HG02885 (cell line): ENCODE measurements around the gene HLA-DMA.
"Not testable (repeated sequence)": the region's sequence is repeated elsewhere in the genome, so short reads cannot be mapped to it uniquely, and the experiment has no call there.

Experiments
- ATAC-seq: cut with Tn5 transposase; IDR thresholded peaks from one replicate; pipeline ENCODE4 v1.9.1; 2021; ENCODE audit warnings: mild to moderate bottlenecking; ENCODE audit not compliant: unreplicated experiment, poor library complexity

The HLA-DMA gene

DNA sequence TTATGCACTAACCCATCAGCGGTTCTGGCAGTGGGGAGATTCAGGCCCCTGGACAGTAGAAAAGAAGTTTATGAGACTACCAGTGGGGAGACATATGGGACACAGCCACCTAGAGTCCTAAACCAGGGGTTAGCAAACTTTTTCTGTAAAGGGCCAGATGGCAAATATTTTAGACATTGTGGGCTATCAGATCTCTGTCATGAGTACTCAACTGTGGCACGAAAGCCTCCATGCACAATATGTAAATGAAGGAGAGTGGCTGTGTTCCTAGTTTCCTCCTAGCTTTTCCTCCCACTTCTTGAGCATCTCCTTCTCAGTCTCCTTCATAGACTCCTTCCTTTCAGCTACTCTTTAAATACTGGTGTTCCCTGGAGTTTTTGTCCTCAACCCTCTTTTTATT is 3.3 kb upstream of the HLA-DMA start:
- no peak for ATAC-seq

DNA sequence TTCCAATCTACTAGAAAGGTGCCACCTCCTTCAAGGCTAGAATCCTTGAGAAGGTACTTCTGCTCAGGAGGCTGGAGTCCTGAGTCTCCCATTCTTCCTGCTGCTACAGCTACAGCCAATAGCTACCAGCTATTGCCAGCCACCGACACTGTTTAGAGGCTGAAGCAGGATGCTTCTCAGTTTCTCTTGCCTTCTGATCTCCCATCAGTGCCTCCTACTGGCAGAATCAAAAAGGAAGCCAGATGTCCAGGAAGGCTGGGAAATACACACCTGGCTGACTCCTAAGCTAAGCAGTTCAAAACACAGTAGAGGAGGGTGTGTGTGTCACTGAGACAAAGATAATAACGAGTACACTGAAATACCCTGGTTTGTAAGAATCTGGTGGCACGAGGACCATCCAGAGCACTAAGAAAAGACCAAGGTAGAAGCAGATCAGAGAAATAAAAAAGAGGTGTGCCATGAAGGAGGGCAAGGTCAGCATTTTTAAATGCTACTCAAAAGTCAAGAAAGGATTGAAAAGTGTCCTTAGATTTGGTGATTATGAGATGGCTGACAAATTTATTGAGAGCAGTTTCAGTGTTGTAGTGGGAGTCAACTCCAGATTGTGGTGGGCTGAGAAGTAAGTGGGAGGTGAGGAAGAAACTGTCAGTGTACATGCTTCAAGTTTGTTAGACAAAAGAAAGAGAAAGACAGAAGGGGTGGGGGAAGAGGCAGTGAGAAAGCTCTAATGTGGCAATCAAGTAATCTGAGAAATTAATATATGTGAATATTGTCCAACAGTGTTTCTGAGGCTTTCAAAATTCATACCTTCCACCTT is 2.3 kb upstream of the HLA-DMA start:
- no peak for ATAC-seq

DNA sequence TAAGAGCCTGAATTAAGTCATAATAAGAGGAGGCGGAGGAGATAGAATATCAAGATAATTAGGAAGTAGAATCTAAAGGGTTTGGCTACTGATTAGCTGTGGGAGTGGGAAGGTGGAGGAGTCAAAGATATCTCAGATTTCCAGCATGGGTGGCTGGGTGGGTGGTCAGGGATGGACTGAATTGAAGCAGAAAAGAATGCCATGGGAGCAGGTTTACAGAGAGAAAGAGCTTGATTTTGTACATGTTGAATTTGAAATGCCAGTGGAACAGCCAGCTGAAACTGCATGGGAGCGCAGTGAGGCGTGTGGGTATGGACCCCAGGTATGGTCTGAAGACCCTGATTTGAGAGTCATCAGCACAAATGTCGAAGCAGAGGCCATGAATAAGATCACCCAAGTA is 1.4 kb upstream of the HLA-DMA start:
- ATAC-seq, result no peak

DNA sequence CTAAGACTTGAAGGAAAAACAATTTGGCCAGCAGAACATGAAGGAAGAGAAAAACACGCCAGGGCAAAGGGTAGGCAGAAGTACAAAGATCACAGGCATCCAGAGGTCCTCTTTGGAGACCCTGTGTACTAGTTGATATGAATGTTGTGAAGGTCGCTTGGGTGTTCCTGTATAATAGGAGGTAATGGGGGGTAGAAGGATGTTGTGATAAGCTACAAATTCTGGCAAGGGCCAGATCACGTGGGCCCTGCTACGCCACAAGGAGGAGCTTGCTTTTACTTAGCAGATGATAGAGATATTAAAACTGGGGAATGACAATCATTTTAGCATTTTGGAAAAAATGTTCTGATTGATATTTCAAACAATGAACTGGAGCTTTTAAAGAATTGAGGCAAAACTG is 878 bp upstream of the HLA-DMA start:
- no peak for ATAC-seq

DNA sequence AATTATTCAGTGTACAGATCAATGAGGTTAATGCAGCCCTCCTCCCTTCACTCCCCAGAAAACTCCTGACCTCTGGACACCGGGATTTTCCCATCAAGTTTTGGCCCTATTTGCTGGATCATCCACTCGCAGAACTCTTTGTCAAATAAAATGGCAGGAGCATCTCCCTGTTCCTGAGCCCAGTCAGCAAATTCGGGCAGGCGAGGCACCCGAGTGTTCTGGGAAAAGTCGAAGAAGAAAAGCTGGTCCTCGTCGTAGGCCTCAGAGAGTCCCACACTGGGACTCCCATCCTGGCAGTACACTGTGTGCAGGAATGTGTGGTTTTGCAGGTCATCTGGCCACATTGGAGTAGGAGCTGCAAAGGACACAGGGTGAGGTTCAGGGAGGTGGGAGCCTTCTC is 2.4 kb downstream of the HLA-DMA start:
- ATAC-seq, result no peak

DNA sequence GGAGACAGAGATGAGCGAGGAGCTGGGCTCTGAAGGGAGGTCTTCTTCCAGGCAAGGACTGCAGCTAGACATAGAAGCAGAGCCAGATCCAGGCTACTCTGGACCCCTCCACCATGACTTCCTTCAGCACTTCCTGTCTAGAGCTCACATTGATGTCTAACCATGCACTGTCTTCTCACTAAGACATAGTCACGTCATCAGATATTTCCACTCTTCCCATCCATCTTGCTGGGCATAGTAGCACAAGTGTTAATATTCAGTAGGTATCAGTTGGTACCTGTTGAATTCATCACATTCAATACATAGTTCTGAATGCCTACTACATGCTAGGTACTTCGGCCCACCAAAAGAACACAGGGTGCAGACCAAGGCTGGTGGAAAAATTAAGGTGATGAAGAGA is 2.9 kb downstream of the HLA-DMA start:
- ATAC-seq, result no peak

DNA sequence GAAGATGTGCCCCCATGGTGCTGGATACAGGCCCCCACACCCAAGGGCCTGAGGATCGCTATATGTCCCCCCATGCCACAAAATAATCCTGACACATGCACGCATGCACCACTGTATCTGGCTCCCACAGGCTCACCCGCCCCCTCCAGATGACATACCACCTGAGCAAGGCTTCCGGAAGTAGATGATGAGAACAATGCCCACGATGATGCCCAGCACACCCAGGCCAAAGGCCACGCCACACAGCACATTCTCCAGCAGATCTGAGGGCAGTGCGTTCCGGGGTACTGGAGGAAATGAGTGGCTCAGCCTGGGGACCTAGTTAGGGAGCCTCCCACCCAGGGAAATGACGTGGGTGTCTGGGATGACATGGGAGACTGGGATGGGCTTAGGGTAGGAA is 3.8 kb downstream of the HLA-DMA start:
- no peak for ATAC-seq

DNA sequence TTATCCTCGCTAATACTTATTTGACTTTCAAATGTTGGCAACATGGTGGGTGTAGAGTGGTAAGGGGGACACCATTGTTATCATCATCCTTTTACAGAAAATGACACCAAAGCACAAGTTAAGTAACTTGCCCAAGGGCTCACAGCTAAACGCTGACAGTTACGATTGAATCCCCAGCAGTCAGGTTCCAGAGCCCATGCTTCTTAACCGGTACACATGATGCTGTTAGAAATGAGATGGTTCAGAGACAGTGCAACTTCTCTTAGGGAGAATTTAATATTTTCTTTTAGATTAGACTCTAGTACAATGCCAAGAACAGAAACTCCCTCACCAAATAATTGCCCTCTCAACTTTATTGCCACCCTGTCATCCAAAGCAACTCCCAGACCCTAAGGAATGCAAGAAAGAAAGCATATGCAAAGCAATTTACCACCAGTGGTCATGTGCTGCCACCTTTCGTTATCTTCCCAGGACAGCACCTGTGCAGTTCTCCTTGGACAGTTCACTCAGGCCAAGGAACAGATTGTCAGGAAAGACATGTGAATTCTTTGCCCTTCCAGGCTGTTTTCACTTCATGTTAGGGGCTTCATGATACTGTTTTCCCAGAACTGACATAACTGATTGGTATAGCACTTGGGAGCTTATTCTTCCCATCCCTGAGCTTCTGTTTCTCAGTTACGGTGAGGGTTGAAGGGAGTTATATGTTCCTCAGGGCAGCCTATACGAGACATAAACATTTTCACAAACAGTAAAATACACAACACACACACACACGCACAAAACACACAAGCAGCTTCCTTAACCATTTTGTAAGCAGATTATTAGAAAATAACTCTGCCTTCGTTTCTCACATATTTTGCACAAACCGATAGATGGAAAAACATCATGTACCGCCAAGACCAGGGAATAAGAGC is 5.1 kb downstream of the HLA-DMA start:
- no peak for ATAC-seq

DNA sequence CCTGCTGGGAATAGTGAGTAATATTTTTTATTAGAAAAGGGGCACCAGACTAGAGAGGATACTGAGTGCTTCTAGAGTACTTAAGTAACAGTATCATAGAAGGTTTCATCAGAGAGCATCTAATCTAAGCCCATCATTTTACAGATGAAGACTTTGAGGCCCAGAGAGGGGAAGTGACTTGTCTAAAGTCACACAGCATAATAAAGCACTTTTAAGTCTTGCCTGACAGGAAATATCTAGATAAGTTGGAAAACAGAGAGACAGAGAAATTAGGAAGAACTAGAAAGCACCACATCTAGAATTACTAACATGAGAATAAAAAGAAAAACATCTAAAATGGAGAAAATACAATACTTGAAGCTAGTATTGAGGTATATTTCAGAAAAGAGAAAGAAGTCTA is 6.0 kb downstream of the HLA-DMA start:
- ATAC-seq, result no peak

DNA sequence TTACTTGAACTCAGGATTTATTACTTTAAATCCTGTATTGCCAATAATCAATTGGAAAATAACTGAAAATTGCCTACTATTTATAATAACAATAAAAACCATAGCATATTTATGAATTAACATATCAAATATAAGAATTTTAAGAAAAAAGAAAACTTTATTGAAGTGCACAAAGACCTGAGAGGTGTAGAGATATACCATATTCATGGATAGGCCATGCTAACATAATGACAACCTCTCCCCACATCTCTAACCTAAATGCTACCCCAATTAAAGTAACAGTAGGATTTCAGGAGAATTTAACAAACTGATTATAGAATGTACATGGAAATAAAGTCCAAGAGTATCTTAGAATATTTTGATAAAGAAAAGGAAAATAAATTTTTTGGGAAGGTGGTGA is 6.9 kb downstream of the HLA-DMA start:
- ATAC-seq, result no peak

DNA sequence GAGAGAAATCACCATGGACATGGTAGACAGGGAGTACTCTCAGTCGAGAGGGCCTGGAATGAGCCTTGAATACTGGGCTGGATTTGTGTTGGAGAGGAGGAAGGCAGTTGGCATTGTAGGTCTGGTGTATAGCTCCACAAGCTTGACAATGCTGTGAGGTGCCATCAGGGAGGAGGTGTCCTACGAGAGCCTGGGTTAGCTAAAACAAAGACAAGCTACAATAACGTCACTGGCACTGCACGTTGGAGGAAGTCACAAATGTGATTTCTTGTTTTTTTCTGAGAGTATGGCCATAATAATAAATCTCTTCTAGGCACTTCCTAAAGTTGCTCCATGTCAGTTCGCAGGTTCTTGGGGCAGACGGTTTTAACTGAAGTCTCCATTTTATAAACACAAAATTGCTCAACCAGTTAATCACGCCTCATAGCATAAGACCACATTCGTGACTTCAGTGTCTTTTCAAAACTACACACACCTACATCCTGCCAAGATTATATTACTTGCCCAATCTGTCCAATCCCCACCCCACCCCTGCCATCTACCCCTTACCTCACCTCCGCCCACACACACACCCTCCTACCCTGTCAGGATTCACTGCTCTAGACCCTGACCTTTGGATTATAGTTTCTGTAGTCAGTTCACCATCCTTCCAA is 7.7 kb downstream of the HLA-DMA start:
- ATAC-seq, result no peak

DNA sequence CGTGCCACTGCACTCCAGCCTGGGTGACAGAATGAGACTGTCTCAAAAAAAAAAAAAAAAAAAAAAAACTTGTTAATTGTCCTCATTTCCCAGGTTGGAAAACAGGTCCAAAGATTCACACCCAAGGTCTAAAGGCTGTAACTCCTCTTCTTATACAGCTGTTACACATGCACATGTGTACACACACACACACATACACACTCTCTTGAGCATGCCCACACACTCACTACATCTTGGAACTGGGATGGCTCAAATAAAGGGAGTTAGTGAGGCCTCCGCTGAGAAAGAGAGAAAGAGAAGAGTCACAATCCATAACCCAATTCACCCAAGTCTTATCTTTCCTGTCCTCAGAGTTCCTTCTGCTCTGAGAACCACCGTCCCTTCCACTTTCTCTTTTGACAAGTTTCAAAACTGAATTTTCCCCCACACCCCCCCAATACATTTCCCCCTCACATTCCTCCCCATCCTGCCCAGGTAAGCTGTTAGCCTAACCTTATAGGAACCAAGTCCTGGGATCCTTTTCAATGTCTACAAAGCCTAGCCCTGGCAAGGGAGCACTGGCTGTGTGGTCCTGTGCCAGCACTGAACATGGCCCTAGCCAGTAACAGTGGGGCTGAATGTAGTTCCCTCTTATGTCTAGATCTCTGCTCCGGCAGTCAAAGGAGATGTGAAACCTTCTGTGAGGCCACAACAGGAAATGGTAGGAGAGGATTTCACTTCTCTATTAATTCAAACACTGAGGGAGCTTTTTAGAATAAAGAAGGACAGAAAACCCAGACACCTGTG is 8.8 kb downstream of the HLA-DMA start:
- peak; percentile 46 for ATAC-seq

DNA sequence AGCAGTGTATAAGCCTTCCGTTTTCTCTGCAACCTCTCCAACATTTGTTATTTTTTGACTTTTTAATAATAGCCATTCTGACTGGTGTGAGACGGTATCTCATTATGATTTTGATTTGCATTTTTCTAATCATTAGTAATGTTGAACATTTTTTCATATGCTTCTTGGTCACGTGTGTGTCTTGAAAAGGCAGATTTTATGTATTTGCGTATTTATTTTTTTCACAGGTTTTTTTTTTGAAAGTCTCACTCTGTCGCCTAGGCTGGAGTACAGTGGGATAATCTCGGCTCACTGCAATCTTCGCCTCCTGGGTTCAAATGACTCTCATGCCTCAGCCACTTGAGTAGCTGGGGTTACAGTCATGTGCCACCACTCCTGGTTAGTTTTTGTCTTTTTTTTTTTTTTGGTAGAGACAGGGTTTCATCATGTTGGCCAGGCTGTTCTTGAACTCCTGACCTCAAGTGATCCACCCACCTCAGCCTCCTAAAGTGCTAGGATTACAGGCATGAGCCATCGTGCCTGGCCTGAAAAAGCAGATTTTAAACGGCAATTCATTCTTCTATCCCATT is 10.3 kb downstream of the HLA-DMA start:
- ATAC-seq, result not testable (repeated sequence)

DNA sequence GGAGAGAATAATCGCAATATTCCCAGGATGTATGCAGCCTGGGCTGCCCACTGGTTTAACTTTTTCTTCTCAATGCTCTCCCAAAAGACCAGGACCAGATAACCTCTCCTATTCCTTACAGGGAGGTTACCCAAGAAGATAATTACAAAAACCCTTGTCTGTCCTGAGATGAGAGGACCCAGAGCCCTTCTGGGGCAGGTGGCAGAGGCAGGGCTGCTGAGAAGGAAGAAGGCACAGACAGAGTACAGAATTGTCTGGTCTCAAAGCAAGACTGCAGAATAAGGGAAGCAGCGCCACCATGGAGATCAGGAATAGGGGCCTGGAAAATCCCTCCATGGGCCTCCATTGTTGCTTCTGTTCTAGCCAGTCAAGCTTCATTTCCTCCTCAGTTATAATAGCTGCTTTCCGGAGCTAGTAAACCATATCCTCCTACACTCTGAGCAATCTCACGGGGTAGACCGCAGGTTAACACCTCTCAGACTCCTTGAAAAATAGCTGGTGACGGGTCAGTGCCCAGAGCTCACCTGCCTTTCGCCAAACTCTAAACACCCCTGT is 11.6 kb downstream of the HLA-DMA start:
- ATAC-seq, result peak; percentile 49

DNA sequence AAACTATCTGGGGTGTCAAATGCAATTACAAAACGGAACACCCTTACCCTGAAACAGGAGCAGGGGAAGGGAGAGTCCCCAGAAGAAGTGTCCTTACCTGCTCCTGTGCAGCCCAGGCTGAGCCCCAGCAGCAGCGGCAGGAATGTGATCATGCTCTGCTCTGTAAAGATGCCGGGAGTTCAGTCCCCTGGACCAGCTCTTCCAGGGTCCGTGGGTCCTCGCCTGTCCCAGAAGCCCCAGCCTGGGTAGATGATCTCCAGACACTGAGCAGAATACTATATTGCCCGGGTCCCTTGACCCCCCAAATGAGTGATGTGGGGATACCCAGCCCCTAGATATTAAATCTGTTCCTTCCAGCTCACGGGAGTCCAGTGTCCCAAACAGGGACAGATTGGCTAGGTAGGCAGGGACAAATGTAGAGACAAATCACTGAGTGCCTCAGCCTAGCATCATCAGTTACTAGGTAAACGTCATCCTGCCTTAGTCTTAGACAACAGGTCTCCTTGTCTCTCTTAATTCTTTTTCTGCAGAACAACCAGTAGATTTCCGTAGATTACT is 12.2 kb downstream of the HLA-DMA start, which contains the start of gene HLA-DMB:
HLA-DMB (minus strand) TSS at position 373 of the 558 bp plus-strand sequence; CDS start at position 152, 221 bp downstream.
- peak; percentile 66 for ATAC-seq

DNA sequence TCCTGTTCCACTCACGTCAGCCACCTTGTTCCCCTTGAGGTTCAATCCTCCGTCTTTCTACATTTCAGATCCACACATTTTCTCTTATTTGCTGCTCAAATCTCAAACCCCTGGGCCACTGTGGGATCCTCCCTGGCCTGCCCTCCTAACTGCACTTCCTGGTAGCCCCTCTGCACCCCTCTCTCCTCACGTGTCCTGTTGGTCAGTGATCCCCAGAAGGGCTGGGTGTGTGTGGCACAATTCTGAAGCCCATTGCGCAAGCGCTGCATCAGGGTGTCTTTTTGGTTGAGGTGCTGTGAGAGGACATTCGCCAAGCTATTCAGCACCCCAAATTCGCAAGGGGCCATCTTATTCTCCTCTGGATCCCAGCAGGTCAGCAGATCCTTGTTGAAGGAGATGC is 14.4 kb downstream of the HLA-DMA start:
- no peak for ATAC-seq

DNA sequence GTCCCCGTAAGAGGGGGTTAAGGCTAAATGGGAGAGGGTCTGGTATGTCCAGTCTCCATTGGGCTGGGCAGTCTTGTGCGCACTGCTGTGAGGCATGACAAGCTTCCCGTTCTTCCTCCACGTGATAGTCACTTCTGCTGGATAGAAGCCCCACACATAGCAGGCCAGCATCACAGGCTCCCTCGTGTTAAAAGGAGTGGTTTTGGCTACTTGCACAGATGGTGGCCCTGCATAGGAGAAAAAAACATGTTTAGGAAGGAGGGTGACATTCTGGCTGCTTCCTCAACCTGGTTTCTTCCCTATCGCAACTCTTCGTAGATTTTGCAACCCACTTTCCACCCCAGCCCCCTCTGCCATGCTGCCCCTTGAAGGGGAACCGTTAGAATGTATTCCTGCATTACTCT is 15.7 kb downstream of the HLA-DMA start:
- no peak for ATAC-seq

DNA sequence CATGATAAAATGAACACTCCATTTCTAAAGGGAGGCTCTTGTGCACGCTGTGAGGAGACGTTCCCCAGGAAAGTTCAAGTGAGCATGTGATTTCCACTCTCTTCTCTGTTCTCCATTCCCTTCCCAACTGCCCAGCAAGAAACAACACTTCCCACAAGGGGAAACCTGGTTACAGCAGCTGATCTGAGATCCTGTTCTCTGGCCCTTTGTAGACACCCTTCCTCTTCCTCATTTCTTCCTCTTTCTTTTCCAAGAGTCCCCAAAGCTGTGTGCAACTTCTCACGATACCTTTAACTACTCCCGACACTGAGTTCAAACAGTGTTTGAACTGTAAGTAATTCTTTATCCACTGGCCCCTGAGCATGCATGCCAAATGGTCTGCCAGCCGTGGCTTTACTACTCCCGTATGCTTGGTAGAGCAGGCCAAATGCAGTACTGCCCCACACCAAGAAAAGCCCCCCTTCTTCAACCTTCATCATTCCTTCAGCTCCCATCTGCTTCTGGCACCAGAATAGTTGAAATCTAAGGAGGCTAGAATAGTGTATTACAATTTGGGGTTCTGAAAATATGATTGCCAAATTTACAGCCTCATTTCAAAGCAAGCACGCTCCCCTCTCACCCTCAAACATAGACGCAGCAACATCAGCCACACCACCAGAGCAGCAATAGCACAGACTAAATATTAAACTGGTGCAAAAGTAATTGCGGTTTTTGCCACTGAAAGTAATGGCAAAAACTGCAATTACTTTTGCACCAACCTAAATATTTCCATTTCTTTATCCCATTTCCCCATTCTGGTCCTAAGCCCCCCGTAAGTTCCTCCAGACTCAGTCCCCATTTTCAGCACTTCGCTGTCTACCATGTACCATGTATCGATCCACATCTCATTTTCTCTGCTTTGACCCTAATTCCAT is 16.4 kb downstream of the HLA-DMA start:
- no peak for ATAC-seq
